IPS DF 19.7 (cell line): Measurements from ENCODE around the gene PACSIN2.

Experiments used
- DNase-seq: peaks from one replicate; pipeline ENCODE4 v3.0.0-alpha.2; 2013; ENCODE audit warnings: low read depth, low spot score

The PACSIN2 gene

GRCh38 chr22:42862045-42862734, 152.8 kb downstream of the PACSIN2 start:
- DNase-seq = no peak

- no peak for DNase-seq
Observed at GRCh38 chr22:42860968-42861367, 154.0 kb downstream of the PACSIN2 start.

- DNase-seq = no peak
Observed at GRCh38 chr22:42857845-42858481, 157.0 kb downstream of the PACSIN2 start.

GRCh38 chr22:42856865-42857704, 157.9 kb downstream of the PACSIN2 start, which contains the start of gene ARFGAP3:
TSS of gene ARFGAP3 (minus strand) at chr22:42857273. CDS start at chr22:42857182, 91 bp downstream.
- peak; percentile 38 for DNase-seq

GRCh38 chr22:42856179-42856864, 158.6 kb downstream of the PACSIN2 start:
- no peak for DNase-seq

GRCh38 chr22:42855721-42856120, 159.2 kb downstream of the PACSIN2 start:
- no peak for DNase-seq

GRCh38 chr22:42855211-42855610, 159.7 kb downstream of the PACSIN2 start:
- no peak for DNase-seq

- no peak for DNase-seq
Observed at GRCh38 chr22:42848941-42849550, 165.9 kb downstream of the PACSIN2 start.

GRCh38 chr22:42847110-42847509, 167.8 kb downstream of the PACSIN2 start:
- no peak for DNase-seq

GRCh38 chr22:42844756-42845155, 170.2 kb downstream of the PACSIN2 start:
- no peak for DNase-seq

- DNase-seq = no peak
Observed at GRCh38 chr22:42842658-42843370, 172.1 kb downstream of the PACSIN2 start.

GRCh38 chr22:42841444-42841843, 173.5 kb downstream of the PACSIN2 start:
- DNase-seq = no peak

- DNase-seq = no peak
Observed at GRCh38 chr22:42837556-42837955, 177.4 kb downstream of the PACSIN2 start.

- no peak for DNase-seq
Observed at GRCh38 chr22:42836026-42836425, 178.9 kb downstream of the PACSIN2 start.

- no peak for DNase-seq
Observed at GRCh38 chr22:42834177-42834949, 180.6 kb downstream of the PACSIN2 start.

GRCh38 chr22:42833104-42833503, 181.8 kb downstream of the PACSIN2 start:
- DNase-seq = no peak

GRCh38 chr22:42831712-42832111, 183.2 kb downstream of the PACSIN2 start:
- DNase-seq = no peak

GRCh38 chr22:42830161-42830560, 184.8 kb downstream of the PACSIN2 start:
- DNase-seq = no peak

- no peak for DNase-seq
Observed at GRCh38 chr22:42829302-42829701, 185.6 kb downstream of the PACSIN2 start.

GRCh38 chr22:42825796-42826195, 189.2 kb downstream of the PACSIN2 start:
- DNase-seq = no peak
